SK-N-SH (cell line): ENCODE data around the gene LCN10. TPM values are rescaled to one million over a fixed set of nuclear protein-coding genes. Genes with fewer than 3 reads are reported as not detected.

Source experiments
- CTCF ChIA-PET: fragments of 300-600, 350-600 bp; formaldehyde crosslinking; extraction: SDS; loops from one replicate; lab custom pipeline; 2021; lab: Yijun Ruan, JAX
- POLR2A ChIA-PET: fragments of 350-600 bp; sonication (Branson Sonifier 250); formaldehyde crosslinking; extraction: SDS; loops from one replicate; lab custom pipeline; 2020; ENCODE audit warnings: antibody characterized with exemption, inconsistent platforms; lab: Yijun Ruan, JAX
- DNase-seq: peaks from one replicate; pipeline ENCODE4 v3.0.0; 2012
- H2AFZ ChIP-seq: fragments of 200-600 bp; sonication (generic); 2 replicates; pipeline ENCODE4 v1.8.1; 2016; ENCODE audit warnings: antibody characterized with exemption, mild to moderate bottlenecking, low read depth
- H3F3A ChIP-seq: fragments of 200-600 bp; sonication (generic); replicated peaks from 2 replicates; pipeline ENCODE3; 2016; ENCODE audit warnings: antibody characterized with exemption, mild to moderate bottlenecking; ENCODE audit not compliant: insufficient read depth
- H3K27ac ChIP-seq, 2 experiments: fragments of 200-500 bp in 1 of 2; fragments of 200-600 bp in 1 of 2; sonication (Bioruptor generic) in 1 of 2; sonication (generic), shearing (Covaris generic) in 1 of 2; 2 replicates each; pipeline versions ENCODE4 v1.5.1 to v1.6.1; 2014 to 2016; ENCODE audit warnings: low read depth in 2 of 2, inconsistent platforms in 1 of 2, low read length in 1 of 2, mild to moderate bottlenecking in 1 of 2, mixed read lengths in 1 of 2
- H3K27me3 ChIP-seq: fragments of 200-600 bp; sonication (generic), shearing (Covaris generic); 2 replicates; pipeline ENCODE4 v1.6.1; 2016; ENCODE audit warnings: mixed run types; ENCODE audit not compliant: insufficient read depth
- H3K36me3 ChIP-seq, 2 experiments: fragments of 200-500 bp in 1 of 2; fragments of 200-600 bp in 1 of 2; sonication (Bioruptor generic) in 1 of 2; sonication (generic) in 1 of 2; replicated peaks in 1 of 2; 2 replicates each; pipeline versions ENCODE3 to v1.5.1; 2014 to 2016; ENCODE audit warnings: low read length in 1 of 2, mild to moderate bottlenecking in 1 of 2; ENCODE audit not compliant: insufficient read depth in 2 of 2, control insufficient read depth in 1 of 2
- H3K4me1 ChIP-seq, 2 experiments: fragments of 200-500 bp in 1 of 2; fragments of 200-600 bp in 1 of 2; sonication (Bioruptor generic) in 1 of 2; sonication (generic), shearing (Covaris generic) in 1 of 2; 2 replicates each; pipeline versions ENCODE4 v1.5.1 to v1.6.1; 2014 to 2016; ENCODE audit warnings: low read depth in 1 of 2, low read length in 1 of 2, mixed run types in 1 of 2; ENCODE audit not compliant: insufficient read depth in 2 of 2, control insufficient read depth in 1 of 2
- H3K4me2 ChIP-seq: fragments of 200-600 bp; sonication (generic), shearing (Covaris generic); 2 replicates; pipeline ENCODE4 v1.6.1; 2017; ENCODE audit warnings: mixed run types
- H3K4me3 ChIP-seq, 2 experiments: fragments of 200-500 bp in 1 of 2; fragments of 200-600 bp in 1 of 2; sonication (Bioruptor generic) in 1 of 2; sonication (generic), shearing (Covaris generic) in 1 of 2; 2 replicates each; pipeline versions ENCODE4 v1.5.1 to v1.8.1; 2014 to 2016; ENCODE audit warnings: low read depth in 2 of 2, inconsistent platforms in 1 of 2, low read length in 1 of 2, mild to moderate bottlenecking in 1 of 2, mixed read lengths in 1 of 2, moderate library complexity in 1 of 2
- H3K79me2 ChIP-seq: fragments of 200-600 bp; sonication (generic); 2 replicates; pipeline ENCODE4 v1.8.1; 2017; ENCODE audit warnings: mild to moderate bottlenecking; ENCODE audit not compliant: insufficient read depth
- H3K9ac ChIP-seq: fragments of 200-600 bp; sonication (generic); 2 replicates; pipeline ENCODE4 v1.6.1; 2017; ENCODE audit warnings: mixed run types
- H3K9me2 ChIP-seq: fragments of 200-600 bp; sonication (generic); 2 replicates; pipeline ENCODE4 v1.6.1; 2017; ENCODE audit warnings: mixed run types
- H3K9me3 ChIP-seq: fragments of 200-600 bp; sonication (generic); 2 replicates; pipeline ENCODE4 v1.6.1; 2017; ENCODE audit warnings: mixed run types, mild to moderate bottlenecking, moderate library complexity
- H4K20me1 ChIP-seq: fragments of 200-600 bp; sonication (generic); 2 replicates; pipeline ENCODE4 v1.6.1; 2017; ENCODE audit warnings: mild to moderate bottlenecking, mixed run types; ENCODE audit not compliant: insufficient read depth
- CHD2 ChIP-seq: fragments of 150-350 bp; IDR thresholded peaks from 2 replicates; pipeline ENCODE4 v1.6.1; 2018; ENCODE audit warnings: low read length; ENCODE audit not compliant: partially characterized antibody
- CTCF ChIP-seq: fragments of 200-600 bp; sonication (generic); IDR thresholded peaks from 2 replicates; pipeline ENCODE4 v1.6.1; 2017; ENCODE audit warnings: antibody characterized with exemption, mild to moderate bottlenecking, moderate library complexity
- EP300 ChIP-seq, 2 experiments: IDR thresholded peaks; 2 replicates each; pipeline versions ENCODE4 v1.4.0 to v1.6.1; 2012; ENCODE audit warnings: borderline replicate concordance in 1 of 2, low read depth in 1 of 2, low read length in 1 of 2
- FOSL2 ChIP-seq: IDR thresholded peaks from 2 replicates; pipeline ENCODE4 v1.4.0; 2012; ENCODE audit warnings: low read depth, mild to moderate bottlenecking, moderate library complexity, borderline replicate concordance
- FOXJ3 ChIP-seq: sonication (generic); formaldehyde crosslinking; IDR thresholded peaks from 2 replicates; pipeline ENCODE4 v1.5.1; 2020; ENCODE audit warnings: mild to moderate bottlenecking, missing genetic modification reagents
- GATA2 ChIP-seq: sonication (generic); formaldehyde crosslinking; IDR thresholded peaks from 2 replicates; pipeline ENCODE4 v1.5.0; 2020; ENCODE audit warnings: mild to moderate bottlenecking, missing genetic modification reagents
- MEF2A ChIP-seq: IDR thresholded peaks from 2 replicates; pipeline ENCODE4 v1.4.0; 2012; ENCODE audit warnings: low read depth, borderline replicate concordance
- NFIC ChIP-seq: IDR thresholded peaks from 2 replicates; pipeline ENCODE4 v1.4.0; 2012; ENCODE audit warnings: borderline replicate concordance
- NRF1 ChIP-seq: IDR thresholded peaks from 2 replicates; pipeline ENCODE4 v1.6.1; 2012; ENCODE audit warnings: low read depth, mild to moderate bottlenecking, low read length
- RCOR1 ChIP-seq: fragments of 150-350 bp; IDR thresholded peaks from 2 replicates; pipeline ENCODE4 v1.6.1; 2017; ENCODE audit warnings: antibody characterized with exemption, low read length
- RFX5 ChIP-seq: IDR thresholded peaks from 2 replicates; pipeline ENCODE4 v1.6.1; 2012; ENCODE audit warnings: mild to moderate bottlenecking, improper control_type of control experiment, low read length
- SMC3 ChIP-seq: IDR thresholded peaks from 2 replicates; pipeline ENCODE4 v1.6.1; 2012; ENCODE audit warnings: low read depth, low read length, improper control_type of control experiment
- TAF1 ChIP-seq: IDR thresholded peaks from 2 replicates; pipeline ENCODE4 v1.6.1; 2012; ENCODE audit warnings: low read depth, mild to moderate bottlenecking, low read length, moderate library complexity, borderline replicate concordance
- TCF12 ChIP-seq: IDR thresholded peaks from 2 replicates; pipeline ENCODE4 v1.4.0; 2012
- WGBS: methylation state at CpG from one replicate; pipeline ENCODE4 v1.1.6; 2017; ENCODE audit warnings: low lambda C conversion rate; 5-methylcytosine and 5-hydroxymethylcytosine counted together
- polyA plus RNA-seq, 3 experiments: library from polyadenylated mRNA; depleted of rRNA; stranded (reverse); fragments of >200 nt; gene quantifications; 2 replicates each; pipeline ENCODE4 v1.2.3, GENCODE V29; 2012
- TF ChIP-seq, protein P1 (sequence below): IDR thresholded peaks from 2 replicates; pipeline ENCODE4 v1.4.0; 2012; ENCODE audit warnings: low read depth
- TF ChIP-seq, protein P2 (sequence below): IDR thresholded peaks from 2 replicates; pipeline ENCODE4 v1.4.0; 2012; ENCODE audit warnings: low read depth, borderline replicate concordance

Gene LCN10
- polyA plus RNA-seq, 1 of the 3 experiments (the other 2 are of a cell fraction) = not detected

DNA sequence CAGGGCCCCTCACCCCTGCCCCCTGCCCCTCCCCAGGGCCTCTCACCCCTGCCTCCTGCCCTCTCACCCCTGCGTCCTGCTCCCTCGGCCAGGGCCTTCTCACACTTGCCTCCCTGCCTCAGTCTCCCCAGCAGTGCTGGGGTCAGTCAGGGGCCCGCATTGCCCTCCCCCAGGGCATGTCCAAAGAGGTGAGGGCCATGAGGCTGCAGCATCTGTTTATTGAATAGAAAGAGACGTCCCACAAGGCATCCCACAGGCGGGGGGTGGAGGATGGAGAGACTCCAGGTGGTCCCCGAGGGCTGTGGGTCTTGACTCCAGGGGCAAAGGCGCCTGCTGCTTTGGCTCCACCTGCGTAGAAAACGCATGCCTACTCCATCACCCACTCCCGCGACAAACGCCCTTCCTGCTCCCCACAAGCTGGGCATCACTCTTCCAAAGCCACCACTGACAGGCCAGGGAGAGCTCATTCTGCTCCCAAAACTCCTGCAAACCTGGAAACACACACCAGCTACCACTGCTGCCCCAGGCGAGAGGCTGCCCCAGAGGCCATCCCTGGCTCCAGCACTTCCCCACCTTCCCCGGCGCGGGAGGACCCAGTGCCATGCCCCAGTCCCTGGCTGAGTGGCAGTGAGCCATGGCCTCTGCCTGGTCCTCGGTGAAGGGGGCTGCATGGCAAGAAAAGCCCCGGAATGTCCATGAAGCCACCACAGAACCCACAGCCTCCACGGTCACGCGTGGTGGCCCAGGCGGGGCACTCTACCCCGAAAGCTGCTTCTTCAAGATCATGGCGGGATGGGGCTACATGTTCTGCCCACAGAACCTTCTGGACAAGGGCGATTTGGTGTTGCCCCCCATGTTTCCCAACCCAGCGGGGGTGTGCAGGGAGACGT lies 16.9 kb upstream of the LCN10 start:
- H3K79me2 ChIP-seq = no peaks in the 10 kb centered on the region
- H2AFZ ChIP-seq = no peak overlapping the region
- TF ChIP-seq MEF2A (no peak), TCF12 (no peak), FOSL2 (no peak)
- peaks cover 0 to 16% of the 10 kb centered on the region in 2 experiments; a peak in 1 of 4 replicates for H3K4me1 ChIP-seq
- ChIA-PET CTCF (interaction anchor here (0.6 to 4.8 kb wide), 16 partner anchors 11 to 275 kb away, joined by 3 to 53 read pairs (median 4); partner anchors contain the start of genes CCDC183 and LCN6), POLR2A (no interaction called here)
- no peaks in the 10 kb centered on the region for H4K20me1 ChIP-seq
- H3K9ac ChIP-seq = no peak overlapping the region
- no peaks in the 10 kb centered on the region for H3K27me3 ChIP-seq
- H3K9me3 ChIP-seq = no peaks in the 10 kb centered on the region
- no peaks in the 10 kb centered on the region for H3K36me3 ChIP-seq
- no peak overlapping the region for H3K4me3 ChIP-seq
- no peak for DNase-seq
- 89% methylated on average over 16 of the region's 27 CpGs for WGBS
- H3K4me2 ChIP-seq = no peak overlapping the region
- no peaks in the 10 kb centered on the region for H3F3A ChIP-seq
- H3K27ac ChIP-seq = no peak overlapping the region
- no peaks in the 10 kb centered on the region for H3K9me2 ChIP-seq

DNA sequence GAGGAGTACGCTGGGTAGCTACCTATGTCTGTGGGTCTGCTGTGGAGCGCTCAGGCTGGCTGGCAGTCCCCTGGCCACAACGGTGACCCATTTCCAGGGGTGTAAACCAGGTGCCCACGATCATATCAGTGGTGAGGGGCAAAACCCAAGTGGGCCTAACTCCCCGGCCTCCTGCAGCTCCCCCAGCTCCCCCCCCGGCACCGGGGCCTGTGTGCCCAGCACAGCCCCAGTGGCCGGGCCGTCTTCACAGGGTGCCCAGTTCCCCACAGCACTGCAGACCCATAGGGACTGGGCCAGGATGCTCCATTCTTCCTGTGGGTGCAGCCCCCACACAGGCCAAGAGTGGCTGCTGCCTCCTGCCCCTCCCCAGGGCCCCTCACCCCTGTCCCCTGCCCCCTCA lies 16.3 kb upstream of the LCN10 start:
- Histone ChIP-seq H3K4me1 (peaks cover 0 to 16% of the 10 kb centered on the region in 2 experiments; a peak in 1 of 4 replicates), H3K9me3 (no peaks in the 10 kb centered on the region), H3K27ac (no peak overlapping the region), H3K4me3 (no peak overlapping the region)
- CTCF ChIA-PET = interaction anchor here (0.6 to 4.8 kb wide), 13 partner anchors 9 to 854 kb away, joined by 3 to 53 read pairs (median 7); partner anchors contain the start of genes AJM1, CCDC183 and LCN6
- TF ChIP-seq FOXJ3 (CRISPR knock-in tag) = no peak
- TF ChIP-seq SMC3 = no peak
- TF ChIP-seq GATA2 (CRISPR knock-in tag) = no peak
- no peak for TF ChIP-seq CTCF
- TF ChIP-seq RFX5 = no peak
- no peak for TF ChIP-seq CHD2
- no peak for TF ChIP-seq NFIC
- TF ChIP-seq RCOR1 = no peak
- no peak for TF ChIP-seq TAF1
- TF ChIP-seq, protein P1, sequence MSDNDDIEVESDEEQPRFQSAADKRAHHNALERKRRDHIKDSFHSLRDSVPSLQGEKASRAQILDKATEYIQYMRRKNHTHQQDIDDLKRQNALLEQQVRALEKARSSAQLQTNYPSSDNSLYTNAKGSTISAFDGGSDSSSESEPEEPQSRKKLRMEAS = no peak
- TF ChIP-seq NRF1 = no peak
- TF ChIP-seq FOSL2 = no peak
- TF ChIP-seq EP300 (IDR thresholded peaks at IDR 0.05; ENCODE audit: borderline replicate concordance in 1 of 2, low read depth in 1 of 2, low read length in 1 of 2) = no peak
- TF ChIP-seq, protein P2, sequence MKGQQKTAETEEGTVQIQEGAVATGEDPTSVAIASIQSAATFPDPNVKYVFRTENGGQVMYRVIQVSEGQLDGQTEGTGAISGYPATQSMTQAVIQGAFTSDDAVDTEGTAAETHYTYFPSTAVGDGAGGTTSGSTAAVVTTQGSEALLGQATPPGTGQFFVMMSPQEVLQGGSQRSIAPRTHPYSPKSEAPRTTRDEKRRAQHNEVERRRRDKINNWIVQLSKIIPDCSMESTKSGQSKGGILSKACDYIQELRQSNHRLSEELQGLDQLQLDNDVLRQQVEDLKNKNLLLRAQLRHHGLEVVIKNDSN = no peak
- TF ChIP-seq, all 33 proteins: peak for 0
- no peak for DNase-seq
- Histone ChIP-seq H3K79me2 (no peaks in the 10 kb centered on the region), H2AFZ (no peak overlapping the region), H3K9ac (no peak overlapping the region), H3K36me3 (no peaks in the 10 kb centered on the region), H4K20me1 (no peaks in the 10 kb centered on the region), H3K27me3 (no peaks in the 10 kb centered on the region), H3K9me2 (no peaks in the 10 kb centered on the region), H3F3A (no peaks in the 10 kb centered on the region), H3K4me2 (no peak overlapping the region)
- WGBS = 68% methylated on average over 4 of the region's 9 CpGs
- POLR2A ChIA-PET = no interaction called here
